ENCODE data around the gene SPATA13. TPM values are rescaled to one million over a fixed set of nuclear protein-coding genes. Genes with fewer than 3 reads are reported as not detected.

SPATA13 gene
- total RNA-seq, 1 donor from 2014 or later = 12.1 TPM

GRCh38 chr13:24138911-24139310 lies 21.6 kb upstream of the SPATA13 start:
- no peak for DNase-seq (ENCODE audit: low read depth)
- TF ChIP-seq CTCF (conservative IDR thresholded peaks at IDR 0.05; ENCODE audit: low read depth, low read length) = no peak
- H3K4me3 ChIP-seq (ENCODE audit: low read depth, low read length) = no peak overlapping the region

- no peak overlapping the region for H3K4me3 ChIP-seq (ENCODE audit: low read depth, low read length)
- DNase-seq (ENCODE audit: low read depth) = no peak
- TF ChIP-seq CTCF (conservative IDR thresholded peaks at IDR 0.05; ENCODE audit: low read depth, low read length) = no peak
Measured at GRCh38 chr13:24141333-24141910, 19.1 kb upstream of the SPATA13 start.

- no peak for DNase-seq (ENCODE audit: low read depth)
- TF ChIP-seq CTCF (conservative IDR thresholded peaks at IDR 0.05; ENCODE audit: low read depth, low read length) = no peak
- H3K4me3 ChIP-seq (ENCODE audit: low read depth, low read length) = no peak overlapping the region
Measured at GRCh38 chr13:24142453-24142852, 18.1 kb upstream of the SPATA13 start.

- no peak for TF ChIP-seq CTCF (conservative IDR thresholded peaks at IDR 0.05; ENCODE audit: low read depth, low read length)
- no peak for DNase-seq (ENCODE audit: low read depth)
- no peak overlapping the region for H3K4me3 ChIP-seq (ENCODE audit: low read depth, low read length)
Measured at GRCh38 chr13:24142886-24143285, 17.6 kb upstream of the SPATA13 start.

- no peak overlapping the region for H3K4me3 ChIP-seq (ENCODE audit: low read depth, low read length)
- TF ChIP-seq CTCF (conservative IDR thresholded peaks at IDR 0.05; ENCODE audit: low read depth, low read length) = no peak
- DNase-seq (ENCODE audit: low read depth) = no peak
Measured at GRCh38 chr13:24145240-24145639, 15.3 kb upstream of the SPATA13 start.

- DNase-seq (ENCODE audit: low read depth) = no peak
- no peak overlapping the region for H3K4me3 ChIP-seq (ENCODE audit: low read depth, low read length)
- no peak for TF ChIP-seq CTCF (conservative IDR thresholded peaks at IDR 0.05; ENCODE audit: low read depth, low read length)
Measured at GRCh38 chr13:24145674-24146073, 14.8 kb upstream of the SPATA13 start.

- no peak overlapping the region for H3K4me3 ChIP-seq (ENCODE audit: low read depth, low read length)
- no peak for DNase-seq (ENCODE audit: low read depth)
- no peak for TF ChIP-seq CTCF (conservative IDR thresholded peaks at IDR 0.05; ENCODE audit: low read depth, low read length)
Measured at GRCh38 chr13:24146961-24147569, 13.5 kb upstream of the SPATA13 start.

Measured in epithelial cell of proximal tubule (primary cell).